ENCODE data around the gene CYP17A1.

The CYP17A1 gene

DNA sequence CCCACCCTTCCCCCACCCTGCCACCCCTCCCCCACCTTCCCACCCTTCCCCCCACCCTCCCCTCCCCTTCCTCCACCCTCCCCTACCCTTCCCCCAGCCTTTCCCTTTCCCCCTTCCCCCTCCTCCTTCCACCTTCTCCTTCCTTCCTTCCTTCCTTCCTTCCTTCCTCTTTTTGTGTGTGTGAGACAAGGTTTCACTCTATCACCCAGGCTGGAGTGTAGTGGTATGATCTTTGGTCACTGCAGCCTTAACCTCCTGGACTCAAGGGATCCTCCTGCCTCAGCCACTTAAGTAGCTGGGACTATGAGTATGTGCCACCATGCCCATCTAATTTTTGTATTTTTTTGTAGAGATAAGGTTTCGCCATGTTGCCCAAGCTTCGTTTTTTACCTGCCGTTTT, 35.2 kb downstream of the CYP17A1 start:
- Histone ChIP-seq H3K79me2 (ENCODE audit: insufficient read depth, low read length) (peaks cover 2% of the 10 kb centered on the region; the same call in 1 of the 2 replicates), H3K27ac (ENCODE audit: low read depth, low read length) (no peak overlapping the region), H3K36me3 (ENCODE audit: low read length) (peaks cover 4% of the 10 kb centered on the region; the same call in 1 of the 2 replicates), H3K27me3 (ENCODE audit: low read length) (no peaks in the 10 kb centered on the region), H3K9me3 (ENCODE audit: insufficient read depth, low read length) (no peaks in the 10 kb centered on the region), H2AFZ (ENCODE audit: low read depth, low read length, severe bottlenecking) (no peak overlapping the region), H3K9ac (ENCODE audit: low read length) (no peak overlapping the region), H3K9me2 (replicated peaks; ENCODE audit: insufficient read depth, low read length) (no peaks in the 10 kb centered on the region), H3F3A (ENCODE audit: insufficient read depth) (no peaks in the 10 kb centered on the region), H4K20me1 (ENCODE audit: low read depth, low read length) (no peaks in the 10 kb centered on the region), H3K4me2 (ENCODE audit: low read depth, low read length, poor library complexity, severe bottlenecking) (no peak overlapping the region), H3K4me3 (ENCODE audit: insufficient read depth, low read length, poor library complexity, severe bottlenecking) (no peak overlapping the region)
- TF ChIP-seq CTCF (IDR thresholded peaks at IDR 0.05; ENCODE audit: insufficient read depth, low read length, poor library complexity, severe bottlenecking) (no peak), EZH2phosphoT487 (conservative IDR thresholded peaks at IDR 0.05; ENCODE audit: low read length) (no peak)

- H3K9ac ChIP-seq (ENCODE audit: low read length) = no peak overlapping the region
- H3K36me3 ChIP-seq (ENCODE audit: low read length) = peaks cover 4% of the 10 kb centered on the region; the same call in 1 of the 2 replicates
- TF ChIP-seq EZH2phosphoT487 (conservative IDR thresholded peaks at IDR 0.05; ENCODE audit: low read length) (no peak), CTCF (IDR thresholded peaks at IDR 0.05; ENCODE audit: insufficient read depth, low read length, poor library complexity, severe bottlenecking) (no peak)
- no peak overlapping the region for H3K4me2 ChIP-seq (ENCODE audit: low read depth, low read length, poor library complexity, severe bottlenecking)
- no peaks in the 10 kb centered on the region for H3K9me2 ChIP-seq (replicated peaks; ENCODE audit: insufficient read depth, low read length)
- no peak overlapping the region for H3K4me3 ChIP-seq (ENCODE audit: insufficient read depth, low read length, poor library complexity, severe bottlenecking)
- H3K79me2 ChIP-seq (ENCODE audit: insufficient read depth, low read length) = peaks cover 7% of the 10 kb centered on the region; the same call in 1 of the 2 replicates
- no peaks in the 10 kb centered on the region for H3K9me3 ChIP-seq (ENCODE audit: insufficient read depth, low read length)
- no peak overlapping the region for H3K27ac ChIP-seq (ENCODE audit: low read depth, low read length)
- H3F3A ChIP-seq (ENCODE audit: insufficient read depth) = no peaks in the 10 kb centered on the region
- H3K27me3 ChIP-seq (ENCODE audit: low read length) = no peaks in the 10 kb centered on the region
- no peak overlapping the region for H2AFZ ChIP-seq (ENCODE audit: low read depth, low read length, severe bottlenecking)
- H4K20me1 ChIP-seq (ENCODE audit: low read depth, low read length) = no peaks in the 10 kb centered on the region
Measured at GRCh38 chr10:102801496-102801895, 35.7 kb downstream of the CYP17A1 start.

GRCh38 chr10:102800611-102801335, 36.4 kb downstream of the CYP17A1 start:
- no peaks in the 10 kb centered on the region; the same call in 1 of the 2 replicates for H3F3A ChIP-seq (ENCODE audit: insufficient read depth)
- H3K4me2 ChIP-seq (ENCODE audit: low read depth, low read length, poor library complexity, severe bottlenecking) = no peak overlapping the region
- H3K9me3 ChIP-seq (ENCODE audit: insufficient read depth, low read length) = no peaks in the 10 kb centered on the region
- no peak overlapping the region for H2AFZ ChIP-seq (ENCODE audit: low read depth, low read length, severe bottlenecking)
- no peaks in the 10 kb centered on the region for H3K27me3 ChIP-seq (ENCODE audit: low read length)
- H3K27ac ChIP-seq (ENCODE audit: low read depth, low read length) = no peak overlapping the region
- peaks cover 4% of the 10 kb centered on the region; the same call in 1 of the 2 replicates for H3K36me3 ChIP-seq (ENCODE audit: low read length)
- H3K9ac ChIP-seq (ENCODE audit: low read length) = no peak overlapping the region
- H3K9me2 ChIP-seq (replicated peaks; ENCODE audit: insufficient read depth, low read length) = no peaks in the 10 kb centered on the region
- TF ChIP-seq EZH2phosphoT487 (conservative IDR thresholded peaks at IDR 0.05; ENCODE audit: low read length) (no peak), CTCF (IDR thresholded peaks at IDR 0.05; ENCODE audit: insufficient read depth, low read length, poor library complexity, severe bottlenecking) (no peak)
- peaks cover 7% of the 10 kb centered on the region; the same call in 1 of the 2 replicates for H3K79me2 ChIP-seq (ENCODE audit: insufficient read depth, low read length)
- H4K20me1 ChIP-seq (ENCODE audit: low read depth, low read length) = no peaks in the 10 kb centered on the region
- H3K4me3 ChIP-seq (ENCODE audit: insufficient read depth, low read length, poor library complexity, severe bottlenecking) = no peak overlapping the region

All from SU-DHL-6 (cell line).